Parathyroid adenoma (tissue), 2 donors: ENCODE results near the gene TVP23C.

Experiments
- H2AFZ ChIP-seq: fragments of 300-600 bp; sonication (generic); one replicate; pipeline ENCODE4 v1.7.0; 2017; ENCODE audit warnings: antibody characterized with exemption, mild to moderate bottlenecking
- H3K27ac ChIP-seq: fragments of 300-600 bp; sonication (generic); one replicate; pipeline ENCODE4 v1.7.0; 2017
- H3K27me3 ChIP-seq: fragments of 300-600 bp; sonication (generic); one replicate; pipeline ENCODE4 v1.7.0; 2017; ENCODE audit warnings: low read length; ENCODE audit not compliant: control insufficient read depth, insufficient read depth
- H3K36me3 ChIP-seq: fragments of 300-600 bp; sonication (generic); one replicate; pipeline ENCODE4 v1.7.0; 2017; ENCODE audit warnings: low read length; ENCODE audit not compliant: control insufficient read depth, insufficient read depth
- H3K4me1 ChIP-seq: fragments of 300-600 bp; sonication (generic); one replicate; pipeline ENCODE4 v1.7.0; 2017; ENCODE audit warnings: control low read depth
- H3K4me2 ChIP-seq: fragments of 300-600 bp; sonication (generic); one replicate; pipeline ENCODE4 v1.7.0; 2017; ENCODE audit warnings: low read length
- H3K4me3 ChIP-seq: fragments of 300-600 bp; sonication (generic); one replicate; pipeline ENCODE4 v1.7.0; 2017; ENCODE audit warnings: low read depth, low read length
- H3K79me2 ChIP-seq: fragments of 300-600 bp; sonication (generic); one replicate; pipeline ENCODE4 v1.7.0; 2017; ENCODE audit warnings: control low read depth
- H3K9ac ChIP-seq: fragments of 300-600 bp; sonication (generic); one replicate; pipeline ENCODE4 v1.7.0; 2017; ENCODE audit warnings: mild to moderate bottlenecking
- H3K9me3 ChIP-seq: fragments of 300-600 bp; sonication (generic); one replicate; pipeline ENCODE4 v1.7.0; 2017; ENCODE audit warnings: low read length; ENCODE audit not compliant: control insufficient read depth
- CTCF ChIP-seq: fragments of 300-600 bp; sonication (generic); IDR thresholded peaks from one replicate; pipeline ENCODE4 v1.7.0; 2017; ENCODE audit warnings: antibody characterized with exemption, mild to moderate bottlenecking
- donor health status: primary hyperparathyroidism.

TVP23C gene

GRCh38 chr17:15513058-15513791 lies 50.1 kb downstream of the TVP23C start:
- Histone ChIP-seq H3K4me2 (no peak overlapping the region), H3K27ac (no peak overlapping the region), H2AFZ (no peak overlapping the region), H3K4me3 (no peak overlapping the region), H3K79me2 (no peaks in the 10 kb centered on the region), H3K4me1 (no peaks in the 10 kb centered on the region), H3K36me3 (no peaks in the 10 kb centered on the region), H3K9ac (no peak overlapping the region), H3K27me3 (no peaks in the 10 kb centered on the region), H3K9me3 (no peaks in the 10 kb centered on the region)
- no peak for TF ChIP-seq CTCF

GRCh38 chr17:15512071-15512709 lies 51.1 kb downstream of the TVP23C start:
- Histone ChIP-seq H3K27ac (no peak overlapping the region), H3K4me1 (no peaks in the 10 kb centered on the region), H3K79me2 (no peaks in the 10 kb centered on the region), H2AFZ (no peak overlapping the region), H3K36me3 (no peaks in the 10 kb centered on the region), H3K9me3 (no peaks in the 10 kb centered on the region), H3K4me2 (no peak overlapping the region), H3K9ac (no peak overlapping the region), H3K27me3 (no peaks in the 10 kb centered on the region), H3K4me3 (no peak overlapping the region)
- no peak for TF ChIP-seq CTCF

- H3K9me3 ChIP-seq: no peaks in the 10 kb centered on the region
- no peak for TF ChIP-seq CTCF
- H3K27ac ChIP-seq: no peak overlapping the region
- no peak overlapping the region for H3K4me3 ChIP-seq
- no peak overlapping the region for H3K9ac ChIP-seq
- no peak overlapping the region for H3K4me2 ChIP-seq
- H3K79me2 ChIP-seq: no peaks in the 10 kb centered on the region
- H3K4me1 ChIP-seq: no peaks in the 10 kb centered on the region
- no peak overlapping the region for H2AFZ ChIP-seq
- H3K36me3 ChIP-seq: no peaks in the 10 kb centered on the region
- no peaks in the 10 kb centered on the region for H3K27me3 ChIP-seq
Measured at GRCh38 chr17:15511142-15511541, 52.1 kb downstream of the TVP23C start.

GRCh38 chr17:15510361-15510760 lies 52.9 kb downstream of the TVP23C start:
- Histone ChIP-seq H3K4me1 (no peaks in the 10 kb centered on the region), H2AFZ (no peak overlapping the region), H3K9me3 (no peaks in the 10 kb centered on the region), H3K79me2 (no peaks in the 10 kb centered on the region), H3K9ac (no peak overlapping the region), H3K27ac (no peak overlapping the region), H3K4me2 (no peak overlapping the region), H3K4me3 (no peak overlapping the region), H3K36me3 (no peaks in the 10 kb centered on the region), H3K27me3 (no peaks in the 10 kb centered on the region)
- TF ChIP-seq CTCF: no peak

- Histone ChIP-seq H3K79me2 (no peaks in the 10 kb centered on the region), H3K4me3 (no peak overlapping the region), H3K36me3 (no peaks in the 10 kb centered on the region), H3K4me2 (no peak overlapping the region), H3K27me3 (no peaks in the 10 kb centered on the region), H2AFZ (no peak overlapping the region), H3K9ac (no peak overlapping the region), H3K27ac (no peak overlapping the region), H3K4me1 (no peaks in the 10 kb centered on the region), H3K9me3 (no peaks in the 10 kb centered on the region)
- no peak for TF ChIP-seq CTCF
Measured at GRCh38 chr17:15509095-15509494, 54.2 kb downstream of the TVP23C start.
